T47D (cell line): ENCODE data around the gene SIGLEC5.
A peak's percentile ranks its signal among the peaks of the same experiment; 100 is the strongest.

Experiments used
- DNase-seq, 2 experiments: peaks; one replicate each; pipeline versions ENCODE4 v3.0.0 to v3.0.0-alpha.2; 2011 to 2012; ENCODE audit warnings: low read depth in 1 of 2, low spot score in 1 of 2
- JUND ChIP-seq: IDR thresholded peaks from 2 replicates; pipeline ENCODE4 v1.6.1; 2012; ENCODE audit warnings: low read depth
- in situ Hi-C: cut with HindIII; loops from 2 replicates; pipeline ENCODE4 v1.10.0; 2016; ENCODE audit warnings: low sequenced_read_pairs, low pct_unique_long_range_greater_than_20kb

Gene SIGLEC5

DNA sequence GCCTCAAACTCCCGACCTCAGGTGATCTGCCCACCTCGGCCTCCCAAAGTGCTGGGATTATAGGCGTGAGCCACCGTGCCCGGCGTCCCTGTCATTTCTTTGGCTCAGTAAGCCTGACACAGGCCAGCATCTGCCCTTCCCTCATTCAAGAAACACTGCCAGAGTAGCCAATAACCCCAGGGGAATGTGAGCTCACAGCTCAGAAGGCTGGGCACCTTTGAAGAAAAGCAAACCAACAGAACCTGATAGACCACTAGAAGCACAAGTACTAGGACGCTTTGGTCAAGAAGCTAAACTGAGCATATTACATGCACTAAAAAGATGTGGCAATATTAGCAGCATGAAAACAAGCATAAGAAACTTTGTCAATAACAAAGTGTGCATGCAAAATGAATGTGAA lies 14.2 kb downstream of the SIGLEC5 start:
- peak; percentile 38; the same call in 1 of the 2 replicates for TF ChIP-seq JUND
- DNase-seq = peak; percentile 42 to 93
- in situ Hi-C loops = no loop called here

DNA sequence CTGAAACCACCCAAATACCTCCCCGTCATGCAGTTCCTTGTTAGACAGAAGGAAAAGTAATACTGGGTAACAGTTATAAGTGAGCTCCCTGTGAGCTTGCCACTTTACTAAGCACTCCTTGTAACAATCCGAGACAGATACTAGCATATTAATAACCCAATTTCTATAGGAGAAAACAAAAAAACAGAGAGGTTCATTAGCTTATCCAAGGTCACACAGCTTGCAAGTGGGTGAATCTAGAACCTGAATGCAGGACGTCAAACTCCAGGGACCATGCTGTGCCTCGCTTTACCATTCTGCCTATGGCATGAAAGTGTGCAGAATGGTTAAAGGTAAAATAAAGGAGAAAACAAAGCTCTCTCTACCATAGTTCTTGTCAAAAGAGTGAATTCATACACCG lies 15.4 kb downstream of the SIGLEC5 start:
- TF ChIP-seq JUND = no peak
- no peak for DNase-seq
- in situ Hi-C loops = no loop called here

DNA sequence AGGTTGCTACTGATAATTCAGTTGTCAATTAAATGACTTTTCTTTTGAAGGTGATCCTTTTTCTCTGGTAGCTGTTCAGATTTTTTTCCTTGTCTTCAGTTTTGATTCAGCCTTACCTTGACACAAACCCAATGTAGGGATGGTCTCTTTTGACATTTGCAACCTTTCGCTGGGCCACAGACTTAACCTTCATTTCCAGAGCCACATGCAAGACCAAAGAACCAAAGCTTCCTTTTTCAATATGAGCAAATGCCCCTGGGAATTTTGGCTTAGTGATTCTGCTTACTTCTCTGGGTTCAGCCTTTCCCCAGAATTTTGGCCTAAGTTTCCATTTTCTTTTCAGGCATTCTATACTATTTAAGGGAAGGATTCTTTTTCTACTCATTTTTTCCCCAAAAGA lies 19.6 kb downstream of the SIGLEC5 start:
- TF ChIP-seq JUND = no peak
- in situ Hi-C loops = no loop called here
- no peak for DNase-seq

DNA sequence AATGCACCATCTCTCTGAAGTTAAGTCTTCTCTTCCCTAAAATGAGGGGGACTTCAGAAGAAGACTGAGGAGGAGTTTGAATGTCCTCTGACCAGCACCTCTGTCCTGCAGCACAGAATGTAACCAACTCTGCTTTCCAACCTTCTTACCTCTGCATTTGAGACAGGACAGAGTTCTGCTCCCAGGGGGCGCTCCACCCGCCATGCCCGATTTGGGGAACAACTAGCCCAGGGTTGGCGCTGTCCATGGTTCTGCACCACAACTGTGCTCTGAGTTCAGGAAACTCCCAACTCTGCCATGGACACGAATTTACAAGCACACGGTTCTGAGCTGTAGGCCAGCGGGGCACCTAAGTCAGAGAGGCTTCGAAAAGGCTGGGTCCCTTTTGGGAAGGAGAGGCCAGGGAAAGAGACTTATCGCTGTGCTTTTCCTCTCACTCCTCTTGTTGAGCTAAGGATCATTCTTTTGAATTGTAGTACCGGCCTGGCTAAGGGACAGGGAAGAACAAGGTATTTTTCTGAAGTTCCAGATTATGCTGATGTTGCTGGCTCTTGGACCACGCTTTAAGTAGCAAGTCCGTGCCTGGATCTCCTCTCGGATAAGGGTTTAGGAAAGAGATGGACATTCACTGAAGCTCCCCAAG lies 22.2 kb downstream of the SIGLEC5 start:
- DNase-seq = peak; percentile 55 to 88
- in situ Hi-C loops = no loop called here
- no peak for TF ChIP-seq JUND

DNA sequence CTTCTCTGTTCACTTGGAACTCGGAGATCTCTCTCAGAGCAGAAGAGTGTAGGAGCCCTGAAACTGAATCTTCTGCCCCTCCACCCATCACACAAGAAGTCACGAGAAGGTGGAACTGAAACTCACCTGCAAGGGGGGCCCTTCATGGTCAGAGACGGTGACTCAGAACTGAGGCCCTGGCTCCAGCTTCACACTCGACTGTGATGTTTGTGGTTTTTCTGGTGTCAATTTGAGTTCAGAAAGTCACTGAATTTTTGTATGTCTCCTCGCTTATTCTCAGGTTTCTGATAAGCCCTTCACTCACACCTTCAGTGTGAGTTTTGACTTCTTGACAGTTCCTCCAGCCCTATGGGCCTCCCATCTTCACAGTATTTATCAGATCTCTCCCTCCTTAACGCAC lies 23.1 kb downstream of the SIGLEC5 start:
- in situ Hi-C loops = no loop called here
- no peak for TF ChIP-seq JUND
- DNase-seq = no peak

DNA sequence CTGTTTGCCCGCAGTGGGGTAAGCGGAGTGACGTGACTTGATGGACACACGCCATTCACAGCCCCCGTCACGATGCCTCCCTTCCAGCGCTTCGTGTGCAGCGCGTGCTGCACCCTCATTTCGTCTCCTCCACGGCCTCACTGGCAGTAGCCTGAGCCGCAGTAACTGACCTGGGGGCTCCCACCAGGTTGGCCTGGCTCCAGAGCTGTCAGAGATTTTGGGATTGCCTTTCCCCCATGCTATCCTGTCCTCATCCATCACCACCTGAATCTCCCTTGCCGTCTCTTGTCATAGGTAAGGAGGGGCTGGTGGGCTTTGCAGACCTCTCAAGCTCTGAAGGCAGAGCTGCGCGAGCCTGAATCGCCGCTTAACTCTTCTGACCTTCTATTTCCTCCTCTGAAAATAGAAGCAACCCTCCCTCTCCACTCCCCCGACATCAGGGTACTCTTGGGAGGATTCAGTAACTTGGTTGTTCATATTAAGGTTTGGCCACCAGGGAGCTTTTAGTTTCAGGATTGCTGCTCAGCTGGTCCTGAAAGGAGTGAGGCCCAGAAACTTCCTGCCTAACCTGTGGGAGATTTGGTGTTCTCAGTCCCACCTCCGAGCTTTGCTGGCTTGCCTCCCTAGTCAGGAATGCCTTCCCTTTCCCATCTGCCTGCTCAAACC lies 27.9 kb downstream of the SIGLEC5 start:
- in situ Hi-C loops = no loop called here
- TF ChIP-seq JUND = no peak
- DNase-seq = no peak

DNA sequence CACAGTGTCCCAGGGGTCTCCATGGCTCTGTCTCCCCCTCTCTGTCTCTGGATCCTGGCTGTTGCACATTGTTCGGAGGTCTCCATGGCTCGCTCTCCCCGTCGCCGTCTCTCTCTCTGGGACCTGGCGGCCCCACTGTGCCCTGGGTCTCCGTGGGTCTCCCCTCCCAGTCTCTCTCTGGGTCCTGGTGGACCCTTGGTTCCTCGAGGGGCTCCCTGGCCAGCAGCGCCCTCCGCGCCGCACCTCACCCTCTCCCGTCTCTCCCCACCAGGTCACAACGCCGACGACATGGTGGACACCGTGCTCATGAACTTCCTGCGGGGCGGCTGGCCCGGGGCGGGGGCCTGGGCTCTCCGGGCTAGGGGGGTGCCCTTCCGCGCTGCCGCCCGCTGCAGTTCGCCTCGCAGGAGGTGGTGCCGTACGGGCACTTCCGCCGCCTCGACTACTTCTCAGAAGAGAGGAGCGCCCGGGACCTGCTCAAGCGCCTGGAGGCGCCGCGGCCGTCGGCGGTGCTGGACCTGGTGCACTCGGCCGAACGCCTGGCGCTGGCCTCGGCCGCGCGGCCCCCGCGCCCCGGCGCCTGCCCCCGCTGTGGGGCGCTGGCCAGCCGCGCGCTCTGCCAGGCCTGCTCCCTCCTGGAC lies 29.1 kb downstream of the SIGLEC5 start:
- DNase-seq = no peak
- TF ChIP-seq JUND = no peak
- in situ Hi-C loops = no loop called here

DNA sequence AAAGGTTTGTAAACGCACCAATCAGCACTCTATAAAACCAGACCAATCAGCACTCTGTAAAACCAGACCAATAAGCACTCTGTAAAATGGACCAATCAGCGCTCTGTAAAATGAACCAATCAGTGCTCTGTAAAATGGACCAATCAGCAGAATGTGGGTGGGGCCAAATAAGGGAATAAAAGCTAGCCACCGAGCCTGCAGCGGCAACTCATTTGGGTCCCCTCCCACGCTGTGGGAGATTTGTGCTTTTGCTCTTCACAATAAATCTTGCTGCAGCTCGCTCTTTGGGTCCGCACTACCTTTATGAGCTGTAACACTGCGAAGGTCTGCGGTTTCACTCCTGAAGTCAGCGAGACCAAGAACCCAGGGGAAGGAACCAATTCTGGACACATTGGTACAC lies 31.1 kb downstream of the SIGLEC5 start:
- TF ChIP-seq JUND = no peak
- DNase-seq = no peak
- in situ Hi-C loops = no loop called here

DNA sequence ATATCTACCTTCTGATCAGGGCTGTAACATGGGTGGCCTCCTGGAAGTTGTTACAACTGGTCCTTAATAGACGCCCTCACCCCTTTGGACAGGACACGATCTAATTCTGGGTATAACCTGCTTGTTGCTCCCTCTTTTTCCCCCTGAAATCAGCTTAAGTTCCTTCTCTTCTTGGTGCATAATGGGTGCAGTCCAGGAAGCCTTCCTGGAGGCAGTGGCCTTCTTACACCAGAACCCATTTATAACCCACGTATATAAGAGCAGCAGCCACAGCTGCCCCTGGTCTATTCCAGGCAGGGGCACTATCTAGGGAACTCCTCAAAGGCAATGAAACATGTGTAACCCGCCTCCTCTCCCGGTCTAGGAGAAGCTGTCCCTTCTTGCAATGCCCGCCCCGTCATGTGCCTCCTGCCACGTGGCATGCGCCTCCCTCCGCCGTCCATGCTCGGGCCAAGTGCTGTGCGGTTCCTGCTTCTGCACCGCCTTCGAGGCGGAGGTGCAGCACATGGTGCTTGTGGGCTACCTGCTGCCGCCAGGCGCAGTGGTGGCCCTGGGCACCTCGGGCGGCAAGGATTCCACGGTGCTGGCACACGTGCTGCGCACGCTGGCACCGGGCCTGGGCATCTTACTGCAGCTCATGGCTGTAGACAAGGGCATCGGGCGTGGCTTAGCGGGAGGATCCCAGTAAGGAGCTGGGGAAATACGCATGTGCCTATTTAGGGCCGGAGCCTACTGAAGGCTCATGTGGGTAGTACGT lies 31.9 kb downstream of the SIGLEC5 start:
- no peak for DNase-seq
- in situ Hi-C loops = no loop called here
- no peak for TF ChIP-seq JUND

DNA sequence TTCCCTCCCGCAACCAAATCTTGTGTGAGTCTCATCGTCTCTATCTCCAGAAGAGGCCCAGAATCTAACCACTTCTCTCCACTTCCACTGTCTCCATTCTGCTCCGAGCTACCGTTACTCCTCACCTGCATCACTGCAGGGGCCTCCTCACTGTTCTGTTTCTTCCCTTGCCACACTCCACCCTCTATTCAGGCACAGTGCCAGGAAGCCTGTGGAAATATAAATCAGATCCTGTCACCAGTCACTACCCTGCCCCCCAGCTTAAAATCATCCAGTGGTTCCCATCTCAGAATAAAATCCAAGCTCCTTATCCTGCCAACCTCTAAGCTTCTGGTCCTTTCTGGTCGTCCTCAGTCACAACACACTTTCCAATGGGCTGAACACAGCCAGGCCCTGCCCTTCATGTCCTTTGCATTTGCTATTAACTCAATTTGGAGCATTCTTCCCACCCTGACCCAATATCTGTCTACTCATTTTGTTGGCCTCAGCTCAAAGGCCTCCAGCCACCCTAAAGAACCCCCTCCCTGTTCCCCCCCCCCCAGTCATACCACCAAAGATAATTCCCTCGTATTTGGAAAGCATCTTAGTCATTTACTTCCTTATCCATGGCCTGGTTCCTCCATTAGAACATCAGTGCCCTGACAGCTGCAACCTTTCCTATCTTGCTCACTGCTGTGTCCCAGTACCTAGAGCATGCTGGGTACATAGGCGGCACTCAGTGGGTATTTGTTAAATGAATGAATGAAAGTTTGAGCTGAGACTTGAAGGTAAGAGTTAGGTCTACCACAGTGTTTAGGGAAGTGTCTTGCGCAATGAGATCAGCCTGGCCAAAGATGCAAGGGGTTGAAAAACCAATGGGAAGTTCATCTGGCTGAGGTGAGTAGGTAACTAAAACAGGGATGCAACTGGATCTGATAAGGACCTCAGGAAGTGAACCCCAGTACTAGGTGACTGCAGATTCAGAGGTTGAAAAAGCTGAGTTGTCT lies 34.7 kb downstream of the SIGLEC5 start:
- TF ChIP-seq JUND = no peak
- no peak for DNase-seq
- in situ Hi-C loops = no loop called here

DNA sequence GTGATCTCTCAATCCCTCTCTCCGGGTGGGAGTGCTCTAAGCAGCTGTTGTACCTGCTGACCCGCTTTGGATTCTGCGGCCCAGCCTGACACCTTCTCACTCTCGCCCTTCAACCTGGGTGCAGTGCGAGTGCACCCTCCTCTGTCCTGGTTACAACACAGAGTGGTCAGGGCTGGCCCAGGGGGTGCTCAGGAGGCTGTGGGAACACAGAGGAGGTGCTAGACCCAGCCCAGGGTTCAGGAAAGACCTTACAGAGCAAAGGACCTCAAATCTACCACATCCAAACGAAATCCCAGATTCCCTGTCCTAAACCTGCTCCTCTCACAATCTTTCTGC lies 35.5 kb downstream of the SIGLEC5 start:
- no peak for DNase-seq
- in situ Hi-C loops = no loop called here
- no peak for TF ChIP-seq JUND
